CD4-positive, alpha-beta T cell treated with Interleukin-6 at 100 ng/mL for 8 hours (primary cell): ENCODE data around the gene FAM78A.
A peak's percentile ranks its signal among the peaks of the same experiment; 100 is the strongest.
"Not testable (repeated sequence)": the region's sequence is repeated elsewhere in the genome, so short reads cannot be mapped to it uniquely, and the experiment has no call there.

Experiments used
- DNase-seq: peaks from one replicate; pipeline ENCODE4 v3.0.0-alpha.2; 2020; ENCODE audit warnings: mixed read lengths, low spot score

Gene FAM78A

GRCh38 chr9:131281119-131281965 lies 5.0 kb upstream of the FAM78A start:
- no peak for DNase-seq

- DNase-seq: no peak
Measured at GRCh38 chr9:131280660-131281059, 4.3 kb upstream of the FAM78A start.

GRCh38 chr9:131279863-131280570 lies 3.7 kb upstream of the FAM78A start:
- no peak for DNase-seq

- DNase-seq: no peak
Measured at GRCh38 chr9:131279196-131279862, 3.0 kb upstream of the FAM78A start.

GRCh38 chr9:131278702-131279111 lies 2.4 kb upstream of the FAM78A start:
- peak; percentile 41 for DNase-seq

- DNase-seq: peak; percentile 76
Measured at GRCh38 chr9:131277910-131278701, 1.8 kb upstream of the FAM78A start.

- DNase-seq: no peak
Measured at GRCh38 chr9:131277287-131277909, 1.1 kb upstream of the FAM78A start.

GRCh38 chr9:131276891-131277286 lies 579 bp upstream of the FAM78A start:
- peak; percentile 30 for DNase-seq

GRCh38 chr9:131275332-131276093 lies 797 bp downstream of the FAM78A start:
- peak; percentile 28 for DNase-seq

- peak; percentile 12 for DNase-seq
Measured at GRCh38 chr9:131274674-131275331, 1.5 kb downstream of the FAM78A start.

- peak; percentile 25 for DNase-seq
Measured at GRCh38 chr9:131273856-131274673, 2.2 kb downstream of the FAM78A start.

- peak; percentile 34 for DNase-seq
Measured at GRCh38 chr9:131273146-131273855, 3.0 kb downstream of the FAM78A start.

GRCh38 chr9:131272212-131272611 lies 4.1 kb downstream of the FAM78A start:
- DNase-seq: no peak

- DNase-seq: no peak
Measured at GRCh38 chr9:131271506-131271931, 4.8 kb downstream of the FAM78A start.

- not testable (repeated sequence) for DNase-seq
Measured at GRCh38 chr9:131271016-131271273, 5.4 kb downstream of the FAM78A start.

- DNase-seq: peak; percentile 57
Measured at GRCh38 chr9:131270171-131271015, 5.9 kb downstream of the FAM78A start.

GRCh38 chr9:131266266-131267229 lies 9.8 kb downstream of the FAM78A start:
- peak; percentile 55 for DNase-seq
